ENCODE results near the gene SHMT1. TPM values are rescaled to one million over a fixed set of nuclear protein-coding genes. Genes with fewer than 3 reads are reported as not detected.
"Not testable (repeated sequence)": the region's sequence is repeated elsewhere in the genome, so short reads cannot be mapped to it uniquely, and the experiment has no call there.

Gene SHMT1
- total RNA-seq, 1 donor from 2014 or later, result 7.9 TPM

- H3K4me3 Mint-ChIP-seq (ENCODE audit: unreplicated experiment); H3K9me3 Mint-ChIP-seq (ENCODE audit: unreplicated experiment); H3K27ac Mint-ChIP-seq (ENCODE audit: unreplicated experiment); H3K4me1 Mint-ChIP-seq (ENCODE audit: low read depth, unreplicated experiment); H3K27me3 Mint-ChIP-seq (ENCODE audit: unreplicated experiment); DNase-seq; H3K36me3 Mint-ChIP-seq (ENCODE audit: unreplicated experiment): not testable (repeated sequence)
Observed at GRCh38 chr17:18387583-18387982, 24.2 kb upstream of the SHMT1 start.

GRCh38 chr17:18384271-18384670 is 20.9 kb upstream of the SHMT1 start:
- H3K27ac Mint-ChIP-seq (ENCODE audit: unreplicated experiment); H3K27me3 Mint-ChIP-seq (ENCODE audit: unreplicated experiment): not testable (repeated sequence)

GRCh38 chr17:18383079-18383481 is 19.7 kb upstream of the SHMT1 start:
- H3K27me3 Mint-ChIP-seq (ENCODE audit: unreplicated experiment); H3K4me1 Mint-ChIP-seq (ENCODE audit: low read depth, unreplicated experiment); H3K27ac Mint-ChIP-seq (ENCODE audit: unreplicated experiment); H3K9me3 Mint-ChIP-seq (ENCODE audit: unreplicated experiment); DNase-seq; H3K4me3 Mint-ChIP-seq (ENCODE audit: unreplicated experiment); H3K36me3 Mint-ChIP-seq (ENCODE audit: unreplicated experiment): not testable (repeated sequence)

More at GRCh38 chr17:18384271-18384670, 20.9 kb upstream of the SHMT1 start:
- not testable (repeated sequence) for H3K36me3 Mint-ChIP-seq (ENCODE audit: unreplicated experiment); H3K9me3 Mint-ChIP-seq (ENCODE audit: unreplicated experiment); H3K4me3 Mint-ChIP-seq (ENCODE audit: unreplicated experiment); H3K4me1 Mint-ChIP-seq (ENCODE audit: low read depth, unreplicated experiment); DNase-seq

DNA sequence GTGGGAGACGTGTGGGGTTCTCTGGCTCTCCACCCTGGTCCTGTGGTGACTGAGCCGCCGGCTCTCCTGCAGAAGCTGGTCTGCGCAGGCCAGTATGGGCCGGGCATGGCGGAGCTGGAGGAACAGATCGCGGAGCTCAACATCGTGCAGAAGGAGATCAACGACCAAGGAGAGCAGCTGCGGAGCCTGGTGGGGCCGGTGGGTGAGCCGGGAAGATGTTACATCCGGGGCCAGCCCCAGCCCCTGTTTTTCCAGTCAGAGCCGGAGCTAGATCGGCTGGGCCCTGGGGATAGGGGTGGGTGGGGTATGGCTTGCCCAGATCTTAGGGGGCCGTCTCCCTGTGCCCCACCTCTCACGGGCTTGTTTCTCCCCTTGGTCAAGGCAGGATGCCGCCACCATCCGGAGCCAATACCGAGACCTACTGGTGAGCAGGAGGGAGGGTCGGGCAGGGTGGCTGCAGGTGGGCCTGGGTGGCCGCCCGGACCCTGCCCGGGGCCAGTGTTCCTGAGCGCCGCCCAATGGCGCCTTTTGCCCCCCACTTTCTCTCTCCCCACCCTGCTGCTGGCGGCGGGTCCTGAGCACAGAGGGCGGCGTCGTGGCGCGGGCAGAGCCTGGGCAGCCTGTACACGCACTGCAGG is 19.2 kb upstream of the SHMT1 start:
- Mint-ChIP-seq H3K27ac (ENCODE audit: unreplicated experiment) (no peak overlapping the region), H3K4me3 (ENCODE audit: unreplicated experiment) (no peak overlapping the region), H3K27me3 (ENCODE audit: unreplicated experiment) (peaks cover 8% of the 10 kb centered on the region), H3K9me3 (ENCODE audit: unreplicated experiment) (peaks cover 2% of the 10 kb centered on the region), H3K4me1 (ENCODE audit: low read depth, unreplicated experiment) (no peaks in the 10 kb centered on the region), H3K36me3 (ENCODE audit: unreplicated experiment) (no peaks in the 10 kb centered on the region)
- TF ChIP-seq CTCF (IDR thresholded peaks at IDR 0.05; ENCODE audit: partially characterized antibody, unreplicated experiment), result no peak
- DNase-seq, result no peak

GRCh38 chr17:18381953-18382245 is 18.5 kb upstream of the SHMT1 start:
- Mint-ChIP-seq H3K9me3 (ENCODE audit: unreplicated experiment) (peaks cover 2% of the 10 kb centered on the region), H3K27me3 (ENCODE audit: unreplicated experiment) (peaks cover 6% of the 10 kb centered on the region), H3K36me3 (ENCODE audit: unreplicated experiment) (no peaks in the 10 kb centered on the region), H3K27ac (ENCODE audit: unreplicated experiment) (no peak overlapping the region), H3K4me3 (ENCODE audit: unreplicated experiment) (no peak overlapping the region), H3K4me1 (ENCODE audit: low read depth, unreplicated experiment) (no peaks in the 10 kb centered on the region)
- DNase-seq, result no peak
- no peak for TF ChIP-seq CTCF (IDR thresholded peaks at IDR 0.05; ENCODE audit: partially characterized antibody, unreplicated experiment)

DNA sequence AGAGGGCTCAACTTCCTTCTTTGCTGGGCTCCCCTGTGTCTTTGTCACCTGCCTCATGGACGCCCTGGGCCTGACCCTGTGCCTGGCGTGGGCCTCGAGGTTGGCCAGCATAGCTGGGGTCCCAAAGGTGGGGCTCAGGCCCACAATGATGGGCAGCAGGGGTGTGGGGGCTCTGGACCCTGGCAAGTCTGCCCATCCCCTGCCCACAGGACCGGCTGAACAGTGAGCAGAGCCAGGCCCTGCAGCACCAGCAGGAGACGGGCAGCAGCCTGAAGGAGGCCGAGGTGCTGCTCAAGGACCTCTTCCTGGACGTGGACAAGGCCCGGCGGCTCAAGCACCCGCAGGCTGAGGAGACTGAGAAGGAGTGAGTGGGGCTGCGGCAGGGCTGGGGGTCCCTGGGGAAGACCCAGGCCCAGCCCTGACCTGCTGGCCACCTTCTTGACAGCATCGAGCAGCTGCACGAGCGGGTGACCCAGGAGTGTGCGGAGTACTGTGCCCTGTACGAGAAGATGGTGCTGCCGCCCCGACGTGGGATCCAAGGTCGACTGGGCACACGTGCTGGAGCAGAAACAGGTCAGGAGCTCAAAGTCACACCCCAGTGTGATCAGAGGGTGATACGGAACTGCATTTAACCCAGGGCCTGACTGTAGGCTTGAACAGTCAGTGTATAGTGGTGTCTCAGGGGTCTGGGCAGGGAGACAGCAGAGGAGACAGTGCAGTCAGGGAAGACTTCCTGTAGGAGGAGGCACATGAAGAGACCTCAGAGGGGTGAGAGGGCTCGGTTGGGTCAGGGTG is 18.0 kb upstream of the SHMT1 start:
- no peaks in the 10 kb centered on the region for H3K36me3 Mint-ChIP-seq (ENCODE audit: unreplicated experiment)
- DNase-seq, result no peak
- H3K27me3 Mint-ChIP-seq (ENCODE audit: unreplicated experiment), result peaks cover 7% of the 10 kb centered on the region
- no peak overlapping the region for H3K27ac Mint-ChIP-seq (ENCODE audit: unreplicated experiment)
- H3K4me3 Mint-ChIP-seq (ENCODE audit: unreplicated experiment), result no peak overlapping the region
- H3K9me3 Mint-ChIP-seq (ENCODE audit: unreplicated experiment), result peaks cover 2% of the 10 kb centered on the region
- H3K4me1 Mint-ChIP-seq (ENCODE audit: low read depth, unreplicated experiment), result no peaks in the 10 kb centered on the region
- no peak for TF ChIP-seq CTCF (IDR thresholded peaks at IDR 0.05; ENCODE audit: partially characterized antibody, unreplicated experiment)
